Activated naive CD4-positive, alpha-beta T cell treated with anti-CD3 and anti-CD28 coated beads, Interleukin-2, amount 50 U/mL, for 16 hours (primary cell): Measurements from ENCODE around the gene SMTNL1.

Experiments used
- DNase-seq: peaks from one replicate; pipeline ENCODE4 v3.0.0-alpha.2; 2020

SMTNL1 gene

GRCh38 chr11:57545883-57546282, 8.5 kb downstream of the SMTNL1 start:
- DNase-seq: no peak

- no peak for DNase-seq
Observed at GRCh38 chr11:57546451-57546850, 9.1 kb downstream of the SMTNL1 start.

- DNase-seq: no peak
Observed at GRCh38 chr11:57546869-57547475, 9.6 kb downstream of the SMTNL1 start.

GRCh38 chr11:57547854-57548377, 10.5 kb downstream of the SMTNL1 start:
- no peak for DNase-seq

- no peak for DNase-seq
Observed at GRCh38 chr11:57549983-57550382, 12.6 kb downstream of the SMTNL1 start.

- no peak for DNase-seq
Observed at GRCh38 chr11:57551941-57552340, 14.5 kb downstream of the SMTNL1 start.

- DNase-seq: no peak
Observed at GRCh38 chr11:57552479-57552878, 15.1 kb downstream of the SMTNL1 start.

- no peak for DNase-seq
Observed at GRCh38 chr11:57555393-57555792, 18.0 kb downstream of the SMTNL1 start.

GRCh38 chr11:57556041-57556440, 18.6 kb downstream of the SMTNL1 start:
- no peak for DNase-seq

- DNase-seq: no peak
Observed at GRCh38 chr11:57560146-57560545, 22.8 kb downstream of the SMTNL1 start.

- DNase-seq: no peak
Observed at GRCh38 chr11:57562596-57562995, 25.2 kb downstream of the SMTNL1 start.

- DNase-seq: peak; percentile 24
Observed at GRCh38 chr11:57566005-57566904, 28.9 kb downstream of the SMTNL1 start.

- DNase-seq: no peak
Observed at GRCh38 chr11:57566905-57567514, 29.6 kb downstream of the SMTNL1 start.

- peak; percentile 91 for DNase-seq
Observed at GRCh38 chr11:57567515-57568329, 30.3 kb downstream of the SMTNL1 start, which contains the start of gene UBE2L6. Gene UBE2L6 (minus strand): TSS chr11:57567672. CDS start chr11:57567611, 61 bp downstream.

GRCh38 chr11:57568330-57568766, 31.0 kb downstream of the SMTNL1 start:
- DNase-seq: no peak

GRCh38 chr11:57571606-57572005, 34.2 kb downstream of the SMTNL1 start:
- no peak for DNase-seq

- DNase-seq: no peak
Observed at GRCh38 chr11:57574061-57574460, 36.7 kb downstream of the SMTNL1 start.

GRCh38 chr11:57584341-57584740, 46.9 kb downstream of the SMTNL1 start:
- no peak for DNase-seq

GRCh38 chr11:57585301-57585700, 47.9 kb downstream of the SMTNL1 start:
- no peak for DNase-seq

- no peak for DNase-seq
Observed at GRCh38 chr11:57586711-57587245, 49.4 kb downstream of the SMTNL1 start.

- DNase-seq: no peak
Observed at GRCh38 chr11:57588046-57588710, 50.8 kb downstream of the SMTNL1 start.
